Measurements from ENCODE around the gene MAP4K4. TPM values are rescaled to one million over a fixed set of nuclear protein-coding genes. Genes with fewer than 3 reads are reported as not detected.

The MAP4K4 gene
- total RNA-seq, 4 donors from 2014 or later, result 79.3 to 104 (median 95.0) TPM

- TF ChIP-seq, protein P1, sequence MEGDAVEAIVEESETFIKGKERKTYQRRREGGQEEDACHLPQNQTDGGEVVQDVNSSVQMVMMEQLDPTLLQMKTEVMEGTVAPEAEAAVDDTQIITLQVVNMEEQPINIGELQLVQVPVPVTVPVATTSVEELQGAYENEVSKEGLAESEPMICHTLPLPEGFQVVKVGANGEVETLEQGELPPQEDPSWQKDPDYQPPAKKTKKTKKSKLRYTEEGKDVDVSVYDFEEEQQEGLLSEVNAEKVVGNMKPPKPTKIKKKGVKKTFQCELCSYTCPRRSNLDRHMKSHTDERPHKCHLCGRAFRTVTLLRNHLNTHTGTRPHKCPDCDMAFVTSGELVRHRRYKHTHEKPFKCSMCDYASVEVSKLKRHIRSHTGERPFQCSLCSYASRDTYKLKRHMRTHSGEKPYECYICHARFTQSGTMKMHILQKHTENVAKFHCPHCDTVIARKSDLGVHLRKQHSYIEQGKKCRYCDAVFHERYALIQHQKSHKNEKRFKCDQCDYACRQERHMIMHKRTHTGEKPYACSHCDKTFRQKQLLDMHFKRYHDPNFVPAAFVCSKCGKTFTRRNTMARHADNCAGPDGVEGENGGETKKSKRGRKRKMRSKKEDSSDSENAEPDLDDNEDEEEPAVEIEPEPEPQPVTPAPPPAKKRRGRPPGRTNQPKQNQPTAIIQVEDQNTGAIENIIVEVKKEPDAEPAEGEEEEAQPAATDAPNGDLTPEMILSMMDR (IDR thresholded peaks at IDR 0.05; ENCODE audit: low read depth), result no peak
These were observed 4.7 kb upstream of the MAP4K4 start for GRCh38 chr2:101692766-101693165.

- TF ChIP-seq, protein P1 (IDR thresholded peaks at IDR 0.05; ENCODE audit: low read depth), result no peak
These were observed 3.4 kb upstream of the MAP4K4 start for GRCh38 chr2:101693991-101694588.

- TF ChIP-seq, protein P1 (IDR thresholded peaks at IDR 0.05; ENCODE audit: low read depth), result no peak
These were observed 1.0 kb upstream of the MAP4K4 start for GRCh38 chr2:101696272-101697123.

- TF ChIP-seq, protein P1 (IDR thresholded peaks at IDR 0.05; ENCODE audit: low read depth), result no peak
These were observed 722 bp downstream of the MAP4K4 start for GRCh38 chr2:101698014-101698843.

- TF ChIP-seq, protein P1 (IDR thresholded peaks at IDR 0.05; ENCODE audit: low read depth), result no peak
These were observed 1.6 kb downstream of the MAP4K4 start for GRCh38 chr2:101698844-101699754.

GRCh38 chr2:101699755-101700461 is 2.4 kb downstream of the MAP4K4 start:
- TF ChIP-seq, protein P1 (IDR thresholded peaks at IDR 0.05; ENCODE audit: low read depth), result no peak

Measured in subcutaneous adipose tissue (tissue), 4 donors.